HT1080 (cell line): Measurements from ENCODE around the gene PITX3. TPM values are rescaled to one million over a fixed set of nuclear protein-coding genes. Genes with fewer than 3 reads are reported as not detected.

Experiments
- DNase-seq: peaks from one replicate; pipeline ENCODE4 v3.0.0-alpha.2; 2015; ENCODE audit warnings: low read depth
- total RNA-seq: library from RNA; depleted of rRNA; stranded (reverse); fragments of >200 nt; shearing (Covaris generic); gene quantifications from 2 replicates; pipeline ENCODE4 v1.2.3, GENCODE V29; 2014; rRNA removed

Gene PITX3
- total RNA-seq, 1 experiment from 2014 or later: not detected

DNA sequence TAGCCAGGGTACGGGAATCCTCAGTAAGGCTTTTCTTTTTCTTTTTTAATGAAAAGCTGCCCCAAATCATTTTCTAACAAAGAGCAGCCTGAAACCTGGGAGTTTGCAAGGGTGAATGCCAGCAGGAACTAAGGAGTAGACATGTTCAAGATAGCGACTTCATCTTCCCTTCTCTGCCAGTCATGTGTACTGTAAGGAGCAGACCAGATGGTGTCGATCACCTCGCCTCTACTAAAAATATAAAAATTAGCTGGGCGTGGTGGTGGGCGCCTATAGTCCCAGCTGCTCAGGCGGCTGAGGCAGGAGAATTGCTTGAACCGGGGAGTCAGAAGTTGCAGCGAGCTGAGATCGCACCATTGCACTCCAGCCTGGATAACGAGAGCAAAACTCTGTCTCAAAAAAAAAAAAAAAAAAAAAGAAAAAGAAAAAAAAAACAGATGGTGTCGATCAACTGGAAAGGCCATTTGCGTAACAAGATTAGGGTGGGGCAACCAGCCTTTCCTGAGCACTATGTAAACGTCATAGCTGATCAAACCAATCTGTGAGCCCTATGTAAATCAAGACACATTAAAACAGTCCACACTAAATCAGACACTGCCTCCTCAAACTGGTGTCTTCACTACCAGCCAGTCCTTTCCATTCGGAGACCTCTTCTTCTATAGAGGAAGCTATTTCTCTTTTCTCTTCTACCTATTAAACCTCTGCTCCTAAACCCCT, 55.3 kb downstream of the PITX3 start:
- no peak for DNase-seq

DNA sequence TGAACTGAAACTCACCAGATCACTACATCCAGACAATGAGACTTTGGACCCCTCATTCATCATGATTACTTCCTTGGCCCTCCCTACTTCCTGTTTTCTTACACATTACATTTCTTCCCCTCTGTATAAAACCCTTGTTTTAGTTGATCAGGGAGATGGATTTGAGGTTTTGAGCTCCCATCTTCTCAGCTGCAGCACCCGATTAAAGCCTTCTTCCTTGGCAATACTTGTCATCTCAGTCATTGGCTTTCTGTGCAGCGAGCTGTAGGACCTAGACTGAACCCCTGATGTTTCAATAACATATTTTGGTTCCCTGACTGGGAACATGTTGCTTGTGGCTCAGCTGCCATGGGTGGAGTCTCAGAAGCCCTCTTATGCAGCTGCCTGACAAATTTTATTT, 56.0 kb downstream of the PITX3 start:
- no peak for DNase-seq

GRCh38 chr10:102184606-102185005, 56.7 kb downstream of the PITX3 start:
- DNase-seq: no peak

Other genes with a start within 250 kb of the PITX3 start
- gene ARMH3, start 185.3 kb downstream of the PITX3 start, total RNA-seq: 6.2 and 6.6 TPM in 2 replicates
- 37.6 and 38.5 TPM in 2 replicates for gene HPS6, start 176.2 kb downstream of the PITX3 start, total RNA-seq
- gene LDB1, start 121.1 kb downstream of the PITX3 start, total RNA-seq: 32.2 and 34.4 TPM in 2 replicates
- gene PPRC1, start 108.5 kb downstream of the PITX3 start, total RNA-seq: 31.8 and 38.3 TPM in 2 replicates
- gene NOLC1, start 89.1 kb downstream of the PITX3 start, total RNA-seq: 95.2 and 119 TPM in 2 replicates
- not detected in 2 replicates for gene ELOVL3, start 15.2 kb downstream of the PITX3 start, total RNA-seq
- gene GBF1, start 4.0 kb upstream of the PITX3 start, total RNA-seq: 20.8 and 27.6 TPM in 2 replicates
- 17.3 and 18.5 TPM in 2 replicates for gene NFKB2, start 154.2 kb upstream of the PITX3 start, total RNA-seq
- 1.3 TPM in 1 of 2 replicates, not detected in the other for gene PSD, start 177.3 kb upstream of the PITX3 start, total RNA-seq
- 11.8 and 17.6 TPM in 2 replicates for gene FBXL15, start 179.3 kb upstream of the PITX3 start, total RNA-seq
- 38.1 and 44.2 TPM in 2 replicates for gene CUEDC2, start 191.1 kb upstream of the PITX3 start, total RNA-seq
- 0.37 TPM in 1 of 2 replicates, not detected in the other for gene C10orf95, start 210.0 kb upstream of the PITX3 start, total RNA-seq